ENCODE results near the gene CA6.
"Not testable (repeated sequence)": the region's sequence is repeated elsewhere in the genome, so short reads cannot be mapped to it uniquely, and the experiment has no call there.

Gene CA6

DNA sequence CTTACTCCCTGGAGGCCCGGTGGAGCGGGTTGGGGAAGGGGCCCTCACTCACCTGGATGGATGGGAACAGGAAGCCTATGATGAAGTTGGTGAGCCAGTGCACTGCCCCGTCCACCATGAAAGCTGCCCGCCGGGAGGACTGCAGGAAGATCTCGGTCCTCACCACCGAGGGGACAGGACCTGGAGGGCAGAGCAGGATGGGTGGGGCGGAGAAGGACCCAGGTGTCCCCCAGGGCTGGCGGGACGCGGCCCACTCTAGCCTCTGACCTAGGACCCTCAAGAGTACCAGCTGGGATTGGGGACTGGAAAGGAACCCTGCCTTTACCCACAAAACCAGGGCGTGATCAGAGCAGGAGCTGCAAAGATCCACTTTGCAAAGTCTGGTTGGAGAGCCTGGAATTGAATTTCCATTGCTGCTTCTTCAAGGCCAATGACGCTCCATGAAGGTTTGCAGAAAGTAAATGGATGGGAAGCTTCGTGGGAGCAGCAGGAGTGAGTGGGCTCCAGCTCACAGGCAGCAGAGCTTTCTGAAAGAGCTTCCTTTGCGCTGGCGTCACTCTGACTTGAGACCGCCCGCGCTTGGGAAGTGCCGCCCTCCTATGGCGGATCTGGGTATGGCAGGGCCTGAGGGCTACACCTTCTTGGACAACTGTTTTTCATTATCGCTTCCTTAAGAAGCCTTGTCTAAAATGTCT lies 59.2 kb downstream of the CA6 start:
- peak; percentile 81 for DNase-seq (ENCODE audit: low spot score)

DNA sequence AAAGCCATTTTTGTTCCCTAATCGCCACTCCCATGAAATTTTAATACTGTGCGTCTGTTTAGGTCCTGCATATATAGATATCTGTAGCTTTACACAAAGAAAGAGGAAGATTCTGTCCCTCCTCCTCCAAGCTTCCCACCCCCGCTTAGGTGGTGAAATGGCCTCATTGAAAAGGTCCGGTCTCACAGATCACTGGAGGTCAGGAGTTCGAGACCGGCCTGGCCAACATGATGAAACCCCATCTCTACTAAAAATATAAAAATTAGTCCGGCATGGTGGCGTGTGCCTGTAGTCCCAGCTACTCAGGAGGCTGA lies 59.7 kb downstream of the CA6 start:
- no peak for DNase-seq (ENCODE audit: low spot score)

- no peak for DNase-seq (ENCODE audit: low spot score)
These were observed 61.4 kb downstream of the CA6 start for GRCh38 chr1:9006956-9007615.

GRCh38 chr1:9008236-9008635 lies 62.6 kb downstream of the CA6 start:
- no peak for DNase-seq (ENCODE audit: low spot score)

DNA sequence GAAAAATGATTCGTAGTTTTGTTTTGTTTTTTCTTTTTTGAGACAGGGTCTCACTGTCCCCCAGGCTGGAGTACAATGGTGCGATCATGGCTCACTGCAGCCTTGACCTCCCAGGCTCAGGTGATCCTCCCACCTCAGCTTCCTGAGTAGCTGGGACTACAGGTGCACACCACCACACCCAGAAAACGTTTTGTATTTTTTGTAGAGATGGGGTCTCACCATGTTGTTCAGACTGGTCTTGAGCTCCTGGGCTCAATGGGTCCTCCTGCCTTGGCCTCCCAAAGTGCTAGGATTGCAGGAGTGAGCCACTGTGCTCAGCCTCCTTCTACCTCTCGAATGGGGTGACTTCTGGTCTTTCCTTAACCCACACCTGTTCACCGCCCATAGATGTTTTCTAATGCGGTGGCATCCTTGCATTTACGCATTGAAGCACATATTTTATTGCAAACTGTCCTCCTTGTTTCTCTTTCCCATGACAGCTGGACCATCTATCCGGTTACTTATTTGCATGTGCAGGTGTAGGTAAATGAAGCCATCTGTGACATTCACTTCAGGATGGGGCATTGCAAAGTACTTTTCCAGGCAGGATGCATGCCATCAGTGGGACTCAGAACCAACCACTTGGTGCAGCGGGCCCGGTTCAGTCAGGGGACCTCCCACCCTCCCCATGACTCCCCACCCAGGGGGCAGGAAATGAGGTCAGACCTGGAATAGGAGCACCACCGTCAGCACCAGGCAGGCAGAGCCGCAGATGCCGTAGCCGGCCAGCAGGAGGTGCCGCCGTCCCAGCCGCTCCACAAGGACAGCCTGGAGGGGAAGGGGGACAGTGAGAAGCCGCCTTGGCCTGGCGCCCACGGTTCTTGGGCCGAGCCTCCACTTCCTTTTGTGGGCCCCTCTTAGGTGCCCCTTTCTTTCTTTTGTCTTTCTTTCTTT lies 64.0 kb downstream of the CA6 start:
- peak; percentile 20 for DNase-seq (ENCODE audit: low spot score)

- no peak for DNase-seq (ENCODE audit: low spot score)
These were observed 65.2 kb downstream of the CA6 start for GRCh38 chr1:9010781-9011323.

- no peak for DNase-seq (ENCODE audit: low spot score)
These were observed 68.2 kb downstream of the CA6 start for GRCh38 chr1:9013819-9014218.

DNA sequence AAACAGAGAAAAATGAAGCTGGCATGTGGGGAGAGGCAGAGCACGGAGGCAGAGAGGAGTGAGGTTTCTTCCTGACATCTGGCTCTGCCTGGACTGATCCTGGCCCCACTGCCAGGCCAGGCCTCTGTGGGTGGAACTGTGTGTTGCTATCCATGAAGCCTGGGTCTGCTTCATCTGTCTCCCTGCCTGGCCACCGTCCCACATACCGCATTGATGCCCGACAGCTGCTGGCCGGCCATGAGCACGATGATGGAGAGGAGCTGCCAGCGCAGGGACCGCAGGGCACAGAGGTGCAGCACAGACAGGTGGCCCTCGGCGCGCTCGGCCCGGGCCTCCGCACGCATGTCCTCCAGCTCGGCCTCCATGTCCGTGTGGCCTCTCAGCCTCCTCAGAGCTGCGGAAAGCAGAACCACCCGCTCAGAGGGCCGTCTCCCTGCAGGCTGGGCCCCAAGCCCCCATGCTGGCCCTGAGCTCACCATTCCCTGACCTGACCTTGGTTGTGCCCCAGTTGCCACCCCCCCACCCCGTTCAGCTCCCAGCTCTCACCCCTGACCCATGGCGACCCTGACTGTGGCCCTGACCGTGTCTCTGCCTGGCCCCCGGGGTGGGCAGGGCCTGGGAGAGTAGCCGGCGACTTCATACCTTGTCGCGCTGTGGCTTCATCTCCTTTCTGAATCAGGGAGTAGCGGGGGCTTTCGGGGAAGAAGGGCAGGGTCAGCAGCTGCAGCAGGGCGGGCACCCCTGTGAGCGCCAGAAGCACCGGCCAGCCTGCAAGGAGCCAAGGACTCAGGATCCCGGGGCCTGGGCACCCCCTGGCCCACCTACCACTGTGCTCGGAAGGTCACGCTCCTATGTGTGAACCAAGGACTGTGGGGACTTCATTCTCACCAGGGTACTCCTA lies 69.1 kb downstream of the CA6 start:
- DNase-seq (ENCODE audit: low spot score), result no peak

GRCh38 chr1:9016455-9016854 lies 70.8 kb downstream of the CA6 start:
- no peak for DNase-seq (ENCODE audit: low spot score)

- no peak for DNase-seq (ENCODE audit: low spot score)
These were observed 72.7 kb downstream of the CA6 start for GRCh38 chr1:9018333-9018732.

DNA sequence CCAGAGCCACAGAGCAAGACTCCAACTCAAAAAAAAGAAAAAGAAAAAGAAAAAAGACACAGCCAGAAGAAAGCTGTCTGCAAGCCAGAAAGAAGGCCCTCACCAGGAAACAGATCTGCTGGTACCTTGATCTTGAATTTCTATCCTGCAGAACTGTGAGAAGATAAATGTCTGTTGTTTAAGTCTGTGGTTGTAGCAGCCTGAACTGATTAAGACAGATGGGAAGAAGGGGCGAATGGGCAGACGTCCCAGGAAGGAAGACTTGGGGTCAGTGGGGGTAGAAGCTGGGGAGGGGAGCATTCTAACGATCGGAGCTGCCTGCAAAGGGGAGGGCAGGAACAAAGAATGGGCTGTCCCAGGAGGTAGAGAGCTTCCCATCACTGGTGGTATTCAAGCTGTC lies 74.2 kb downstream of the CA6 start:
- no peak for DNase-seq (ENCODE audit: low spot score)

DNA sequence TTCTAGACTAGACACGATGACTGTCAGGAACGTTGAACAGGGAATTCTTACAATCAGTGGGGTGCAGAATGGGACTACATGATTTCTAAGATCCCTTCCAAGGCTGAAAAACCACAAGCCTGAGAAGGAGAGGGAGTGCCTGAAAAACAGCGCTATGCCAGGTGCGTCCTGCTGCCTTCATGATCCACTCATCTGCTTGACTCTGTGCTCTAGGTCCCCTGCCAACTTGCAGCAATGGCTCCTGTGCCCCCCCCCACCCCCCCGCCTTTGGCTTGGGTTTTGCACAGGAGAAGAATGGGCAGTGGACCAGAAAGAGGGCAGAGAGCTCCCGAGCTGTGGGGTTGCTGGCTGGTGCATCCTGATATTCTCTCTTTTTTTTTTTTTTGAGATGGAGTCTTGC lies 74.6 kb downstream of the CA6 start:
- DNase-seq (ENCODE audit: low spot score), result no peak

DNA sequence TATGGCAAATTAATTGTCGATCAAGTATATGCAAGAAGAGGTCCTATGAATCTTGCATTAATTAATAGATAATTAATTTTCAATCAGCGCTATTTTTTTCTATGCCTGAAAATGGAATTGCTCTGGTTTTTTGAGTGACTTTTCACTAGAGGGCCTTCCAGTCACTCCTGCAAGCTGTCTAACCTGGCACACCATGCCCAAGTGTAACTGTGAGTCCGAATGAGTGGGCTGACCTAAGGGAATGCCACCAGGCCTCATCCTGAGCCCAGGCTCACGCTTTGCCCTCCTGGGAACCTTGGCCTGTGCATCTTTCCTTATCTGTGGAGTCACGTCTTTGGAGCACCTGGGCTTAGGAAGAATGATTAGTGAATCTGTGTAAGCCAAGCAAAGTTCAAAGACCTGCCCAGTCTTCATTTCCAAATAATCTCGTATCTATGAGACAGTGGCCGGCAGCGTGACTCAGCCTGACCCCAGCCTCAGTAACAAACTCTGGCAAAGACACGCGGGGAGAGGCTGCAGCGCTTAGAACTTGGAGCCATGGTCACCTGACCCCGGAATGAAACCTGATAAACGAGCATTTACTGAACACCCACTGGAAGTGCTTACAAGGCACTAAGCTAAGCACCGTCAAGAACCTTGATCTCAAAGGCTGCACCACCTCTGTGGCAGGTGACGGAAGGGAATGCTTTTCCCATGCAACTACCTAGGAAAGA lies 76.5 kb downstream of the CA6 start:
- DNase-seq (ENCODE audit: low spot score), result not testable (repeated sequence)

DNA sequence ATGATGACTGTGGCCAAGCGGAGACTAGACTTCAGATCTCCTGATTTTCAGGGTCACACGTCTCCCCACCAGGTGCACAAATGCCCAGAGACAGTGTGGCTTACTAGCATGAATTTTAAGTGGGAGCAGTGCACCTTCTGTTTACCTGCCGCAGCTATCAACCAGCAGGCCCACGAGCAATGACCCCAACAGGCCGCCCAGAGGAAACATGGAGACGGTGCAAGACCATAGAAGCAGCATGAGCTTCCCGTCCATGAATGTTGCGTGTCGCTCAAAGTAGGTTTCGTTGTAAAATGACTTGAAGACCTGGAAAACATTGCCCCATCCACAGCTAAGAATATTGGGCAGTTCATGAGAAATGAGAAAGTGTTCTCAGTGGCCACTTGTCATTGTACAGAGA lies 77.1 kb downstream of the CA6 start:
- DNase-seq (ENCODE audit: low spot score), result no peak
